GM18526 (cell line): ENCODE measurements around the gene FSIP2.

Experiments
- POLR2A ChIP-seq: IDR thresholded peaks from 3 replicates; pipeline ENCODE4 v1.6.1; 2011; ENCODE audit not compliant: insufficient read length; ENCODE audit errors: extremely low read depth

Gene FSIP2

DNA sequence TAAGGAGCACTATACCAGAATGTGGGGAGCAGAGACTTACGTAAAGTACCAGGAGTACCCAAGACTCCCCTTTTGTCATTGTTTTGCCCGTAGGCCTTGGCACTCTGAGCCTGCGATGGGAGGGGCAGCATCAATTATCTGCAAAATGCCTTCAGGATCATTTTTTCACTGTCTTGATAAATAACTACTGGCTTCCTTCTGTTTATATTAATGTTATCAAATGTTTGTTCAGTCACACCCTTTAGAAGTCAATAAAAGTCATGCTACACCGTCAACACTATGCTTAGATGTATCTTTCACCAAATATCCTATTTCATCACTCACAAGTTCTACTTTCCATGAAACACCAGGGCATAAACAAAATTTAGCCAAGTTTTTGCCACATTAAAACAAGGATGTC is 116.3 kb downstream of the FSIP2 start:
- no peak for TF ChIP-seq POLR2A

DNA sequence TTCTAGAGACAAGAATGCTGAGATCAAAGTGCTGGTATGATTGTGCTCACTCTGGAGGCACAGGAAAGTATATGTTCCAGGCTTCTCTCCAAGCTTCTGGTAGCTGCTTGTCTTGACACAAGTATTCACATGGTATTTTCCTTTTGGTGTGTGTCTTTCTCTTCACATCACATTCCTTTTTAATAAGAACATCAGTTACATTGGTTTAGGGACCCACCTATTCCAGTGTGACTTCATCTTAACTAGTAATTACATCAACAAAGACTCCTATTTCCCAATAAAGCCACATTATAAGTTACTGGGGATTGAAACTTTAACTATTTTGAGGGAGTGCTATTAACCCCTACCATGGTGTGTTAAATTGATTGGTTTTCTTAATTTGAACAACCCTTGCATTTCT is 119.1 kb downstream of the FSIP2 start:
- TF ChIP-seq POLR2A: no peak

- no peak for TF ChIP-seq POLR2A
Observed at GRCh38 chr2:185859506-185859905, 120.9 kb downstream of the FSIP2 start.

DNA sequence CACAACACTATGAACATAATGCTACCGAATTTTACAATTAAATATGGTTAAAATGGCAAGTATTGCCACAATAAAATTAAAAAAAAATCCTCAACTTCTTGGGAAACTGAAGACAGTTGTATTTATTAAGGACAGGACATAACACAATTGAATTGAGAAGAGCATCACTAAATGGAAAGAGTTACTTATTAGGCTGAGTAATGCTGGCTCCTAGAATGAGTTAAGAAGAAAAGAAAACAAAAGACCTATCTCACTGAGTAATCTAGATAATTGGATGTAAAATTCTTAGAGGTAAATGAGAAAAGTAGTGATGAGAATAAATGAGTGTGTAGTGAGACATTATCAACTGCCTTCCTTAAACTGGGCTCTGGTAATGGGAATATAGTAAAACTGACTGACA is 121.7 kb downstream of the FSIP2 start:
- no peak for TF ChIP-seq POLR2A

DNA sequence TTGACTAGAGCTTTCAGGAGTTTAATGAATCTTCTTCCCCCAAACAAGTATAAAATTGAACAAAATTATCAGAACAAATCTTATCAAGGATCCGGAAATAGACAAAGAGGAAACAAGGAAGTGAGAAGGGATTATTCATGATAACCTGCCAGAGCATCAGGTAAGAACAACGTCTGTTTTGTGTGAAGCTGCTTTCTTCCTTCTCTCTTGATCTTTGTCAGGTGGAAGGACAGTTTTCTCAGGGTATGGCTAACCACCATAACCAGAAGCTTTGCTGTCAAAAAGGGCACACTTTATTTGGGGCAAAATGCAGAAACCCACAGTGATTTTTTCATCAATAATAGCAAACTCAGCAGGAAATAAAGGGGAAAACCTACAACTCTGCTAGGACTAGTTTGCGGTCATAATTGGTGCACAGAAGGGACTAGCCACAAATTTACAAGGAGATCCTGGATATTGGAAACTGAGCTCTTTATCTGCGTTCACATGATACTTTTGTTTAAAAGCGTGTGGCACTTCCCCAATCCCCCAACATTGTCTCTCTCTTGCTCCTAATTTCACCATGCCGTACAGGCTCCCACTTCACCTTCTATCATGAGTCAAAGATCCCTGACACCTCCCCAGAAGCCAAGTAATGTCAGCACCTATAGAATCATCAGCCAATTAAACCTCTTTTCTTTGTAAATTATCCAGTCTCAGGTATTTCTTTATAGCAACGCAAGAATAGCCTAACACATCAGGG is 124.2 kb downstream of the FSIP2 start:
- TF ChIP-seq POLR2A: no peak

GRCh38 chr2:185875136-185875931 is 136.7 kb downstream of the FSIP2 start:
- TF ChIP-seq POLR2A: no peak

- TF ChIP-seq POLR2A: no peak
Observed at GRCh38 chr2:185876234-185876633, 137.6 kb downstream of the FSIP2 start.

DNA sequence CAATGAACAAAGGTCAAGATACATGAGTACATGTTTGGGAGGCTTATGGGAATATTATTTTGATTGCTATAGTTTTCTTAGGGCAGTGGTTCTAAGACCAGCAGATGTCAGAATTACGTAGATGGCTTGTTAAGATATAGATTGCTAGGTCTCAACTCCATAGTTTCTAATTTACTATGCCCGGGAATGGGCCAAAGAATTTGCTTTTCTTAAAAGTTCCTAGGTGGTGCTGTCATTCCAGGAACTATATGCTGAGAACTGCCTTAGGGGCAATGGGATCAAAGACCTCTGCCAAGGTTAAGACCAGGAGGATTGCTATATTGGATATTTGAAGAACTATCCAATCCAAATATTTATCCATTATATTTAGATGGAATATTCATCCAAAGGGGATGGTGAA is 141.8 kb downstream of the FSIP2 start:
- TF ChIP-seq POLR2A: no peak
